AG09309 (cell line): Measurements from ENCODE around the gene DCLK2.

Experiments used
- DNase-seq: peaks from one replicate; pipeline ENCODE4 v3.0.0-alpha.2; 2010; ENCODE audit warnings: low read depth
- H3K4me3 ChIP-seq: 2 replicates; pipeline ENCODE4 v1.5.1; 2011; ENCODE audit warnings: mild to moderate bottlenecking, low read depth, low read length, moderate library complexity; ENCODE audit not compliant: control insufficient read depth
- TF ChIP-seq, protein P1 (sequence below): IDR thresholded peaks from 2 replicates; pipeline ENCODE4 v1.5.1; 2011; ENCODE audit warnings: mild to moderate bottlenecking, low read depth, low read length, inconsistent platforms; ENCODE audit not compliant: insufficient read depth, control insufficient read depth; ENCODE audit errors: missing control alignments

DCLK2 gene

DNA sequence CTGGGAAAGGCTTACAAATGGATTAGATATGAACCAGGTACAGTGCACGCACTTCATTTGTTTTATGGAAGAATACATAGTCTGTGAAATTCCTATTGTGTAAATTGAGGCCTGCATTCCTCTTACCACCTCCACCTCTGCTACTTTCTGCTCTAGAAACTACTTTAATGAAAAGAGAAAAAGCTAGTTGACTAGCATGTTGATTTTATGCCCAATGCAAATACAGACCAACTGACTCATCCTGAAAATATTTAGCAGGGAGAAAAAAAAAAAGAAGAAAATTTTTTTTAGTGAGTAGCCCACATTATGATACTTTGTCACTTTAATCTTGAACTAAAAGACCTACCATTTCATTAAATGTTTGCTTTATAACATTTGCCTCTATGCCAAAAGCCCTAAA lies 41.2 kb downstream of the DCLK2 start:
- no peak overlapping the region for H3K4me3 ChIP-seq
- TF ChIP-seq, protein P1, sequence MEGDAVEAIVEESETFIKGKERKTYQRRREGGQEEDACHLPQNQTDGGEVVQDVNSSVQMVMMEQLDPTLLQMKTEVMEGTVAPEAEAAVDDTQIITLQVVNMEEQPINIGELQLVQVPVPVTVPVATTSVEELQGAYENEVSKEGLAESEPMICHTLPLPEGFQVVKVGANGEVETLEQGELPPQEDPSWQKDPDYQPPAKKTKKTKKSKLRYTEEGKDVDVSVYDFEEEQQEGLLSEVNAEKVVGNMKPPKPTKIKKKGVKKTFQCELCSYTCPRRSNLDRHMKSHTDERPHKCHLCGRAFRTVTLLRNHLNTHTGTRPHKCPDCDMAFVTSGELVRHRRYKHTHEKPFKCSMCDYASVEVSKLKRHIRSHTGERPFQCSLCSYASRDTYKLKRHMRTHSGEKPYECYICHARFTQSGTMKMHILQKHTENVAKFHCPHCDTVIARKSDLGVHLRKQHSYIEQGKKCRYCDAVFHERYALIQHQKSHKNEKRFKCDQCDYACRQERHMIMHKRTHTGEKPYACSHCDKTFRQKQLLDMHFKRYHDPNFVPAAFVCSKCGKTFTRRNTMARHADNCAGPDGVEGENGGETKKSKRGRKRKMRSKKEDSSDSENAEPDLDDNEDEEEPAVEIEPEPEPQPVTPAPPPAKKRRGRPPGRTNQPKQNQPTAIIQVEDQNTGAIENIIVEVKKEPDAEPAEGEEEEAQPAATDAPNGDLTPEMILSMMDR, result no peak
- DNase-seq, result no peak

DNA sequence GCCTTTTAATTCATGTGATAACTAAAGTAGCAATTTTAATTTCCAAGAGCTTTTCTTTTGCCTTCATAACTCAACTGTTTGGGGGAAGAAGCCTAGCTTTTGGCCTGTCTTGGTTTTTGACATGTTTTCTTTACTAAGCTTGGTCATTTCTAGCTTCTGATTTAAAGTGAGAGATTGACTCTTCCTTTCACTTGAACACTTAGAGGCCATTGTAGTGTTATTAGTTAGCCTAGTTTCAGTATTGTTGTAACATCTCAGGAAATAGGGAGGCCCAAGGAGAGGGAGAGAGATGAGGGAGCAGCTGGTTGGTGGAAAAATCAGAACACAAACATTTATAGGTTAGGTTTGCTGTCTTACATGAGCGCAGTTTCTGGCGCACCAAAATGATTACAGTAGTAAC lies 44.8 kb downstream of the DCLK2 start:
- TF ChIP-seq, protein P1, result no peak
- DNase-seq, result no peak
- H3K4me3 ChIP-seq, result no peak overlapping the region

DNA sequence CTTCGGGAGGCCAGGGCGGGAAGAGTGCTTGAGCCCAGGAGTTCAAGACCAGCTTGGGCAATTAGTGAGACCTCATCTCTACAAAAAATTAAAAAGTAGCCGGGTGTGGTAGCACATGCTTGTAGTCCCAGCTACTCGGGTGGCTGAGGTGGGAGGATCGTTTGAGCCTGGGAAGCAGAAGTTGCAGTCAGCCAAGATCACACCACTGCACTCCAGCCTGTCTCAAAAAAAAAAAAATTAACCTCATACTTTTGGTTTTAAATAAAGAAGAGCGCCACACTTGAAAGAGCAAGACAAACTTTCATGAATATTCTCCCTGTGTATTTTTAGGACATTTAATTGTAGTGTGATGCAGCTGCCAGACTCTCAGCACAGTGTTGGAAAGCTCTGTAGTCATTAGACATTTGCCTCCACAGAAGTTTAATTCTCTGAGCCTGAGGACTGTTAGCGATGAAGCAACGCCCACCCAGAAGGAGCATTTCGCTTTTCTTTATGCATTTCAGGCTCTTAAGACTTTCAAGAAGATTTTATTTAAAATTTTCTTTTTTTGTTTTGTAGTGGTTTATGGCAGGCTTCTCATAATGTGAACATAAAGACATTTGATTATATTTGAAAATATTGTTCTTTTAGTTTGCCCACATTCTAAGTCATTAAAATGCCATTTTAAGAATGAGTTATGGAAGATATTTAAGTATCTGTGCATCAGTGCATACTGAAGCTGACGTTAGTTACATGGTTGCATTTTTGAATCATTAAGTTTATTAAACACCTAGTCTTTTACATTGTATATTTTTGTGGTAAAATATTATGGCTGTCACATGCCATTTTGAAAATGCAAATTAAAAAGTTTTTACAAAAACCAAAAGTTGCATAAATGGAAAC lies 45.8 kb downstream of the DCLK2 start:
- no peak for DNase-seq
- no peak overlapping the region for H3K4me3 ChIP-seq

DNA sequence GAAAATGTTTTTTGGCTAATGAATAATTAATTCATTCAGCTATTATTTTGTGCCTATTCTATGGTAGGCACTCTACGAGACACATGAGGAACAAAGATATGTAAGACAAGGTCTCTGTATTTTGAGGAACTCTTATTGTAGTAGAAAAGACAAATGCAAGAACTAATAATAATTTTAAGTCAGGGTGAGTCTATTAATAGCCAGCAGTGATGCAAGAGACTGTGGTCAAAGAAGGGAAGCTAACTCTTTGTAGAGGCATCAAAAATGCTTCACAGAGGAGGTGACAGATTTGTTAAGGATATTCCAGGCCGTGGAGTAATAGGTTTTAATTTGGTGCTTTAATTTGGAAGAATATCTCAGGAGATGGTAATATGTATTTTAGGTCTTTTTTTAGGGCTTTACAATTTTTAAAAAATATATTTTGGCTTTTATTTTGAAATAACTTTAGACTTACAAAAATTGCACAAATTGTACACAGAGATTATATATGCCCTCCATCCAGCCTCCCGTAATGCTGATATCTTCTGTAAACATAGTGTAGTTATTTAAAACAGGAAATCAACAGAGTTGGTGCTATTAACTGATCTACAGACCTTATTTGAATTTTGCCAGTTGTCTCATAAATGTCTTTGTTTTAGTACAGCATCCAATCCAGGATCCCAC lies 48.1 kb downstream of the DCLK2 start:
- TF ChIP-seq, protein P1, result no peak
- DNase-seq, result no peak
- H3K4me3 ChIP-seq, result no peak overlapping the region

More for the DNA sequence above, 45.8 kb downstream of the DCLK2 start:
- TF ChIP-seq, protein P1, result no peak

DNA sequence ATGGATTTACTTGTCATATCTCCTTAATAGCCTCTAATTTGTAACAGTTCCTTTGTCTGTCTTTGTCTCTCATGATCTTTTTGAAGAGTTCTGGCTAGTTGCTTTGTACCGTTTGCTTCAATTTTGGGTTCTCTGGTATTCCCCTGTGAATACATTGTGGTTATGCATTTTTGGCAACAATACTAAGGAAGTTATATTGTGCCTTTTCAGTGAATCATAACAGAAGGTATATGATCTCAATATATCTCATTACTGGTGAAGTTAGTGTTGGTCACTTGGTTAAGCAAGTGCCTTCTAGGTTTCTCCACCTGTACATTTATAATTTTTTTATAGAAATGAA lies 48.6 kb downstream of the DCLK2 start:
- H3K4me3 ChIP-seq, result no peak overlapping the region
- TF ChIP-seq, protein P1, result no peak
- DNase-seq, result no peak

DNA sequence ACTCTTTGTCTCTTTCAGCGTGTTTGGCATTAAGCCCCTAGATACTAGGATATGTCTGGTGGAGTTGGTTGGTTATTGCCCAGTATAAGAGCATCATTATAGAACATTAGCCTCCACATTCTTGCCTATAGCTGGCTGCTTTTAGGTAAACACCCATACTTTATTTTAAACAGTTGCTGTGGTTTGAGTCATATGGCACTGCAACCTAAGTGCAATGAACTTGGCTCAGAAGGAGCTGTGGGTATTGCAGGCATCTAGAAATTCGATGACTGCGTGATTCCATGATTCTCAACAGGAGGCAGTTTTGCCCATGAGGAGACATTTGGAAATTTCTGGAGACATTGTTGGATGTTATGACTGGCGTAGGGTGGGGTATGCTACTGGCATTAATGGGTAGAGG lies 49.5 kb downstream of the DCLK2 start:
- H3K4me3 ChIP-seq, result no peak overlapping the region
- TF ChIP-seq, protein P1, result no peak
- DNase-seq, result no peak
